Parathyroid adenoma (tissue), 2 donors: ENCODE results near the gene TNFAIP8.

Experiments used
- H2AFZ ChIP-seq: fragments of 300-600 bp; sonication (generic); one replicate; pipeline ENCODE4 v1.7.0; 2017; ENCODE audit warnings: antibody characterized with exemption, mild to moderate bottlenecking
- H3K27ac ChIP-seq: fragments of 300-600 bp; sonication (generic); one replicate; pipeline ENCODE4 v1.7.0; 2017
- H3K27me3 ChIP-seq: fragments of 300-600 bp; sonication (generic); one replicate; pipeline ENCODE4 v1.7.0; 2017; ENCODE audit warnings: low read length; ENCODE audit not compliant: control insufficient read depth, insufficient read depth
- H3K36me3 ChIP-seq: fragments of 300-600 bp; sonication (generic); one replicate; pipeline ENCODE4 v1.7.0; 2017; ENCODE audit warnings: low read length; ENCODE audit not compliant: control insufficient read depth, insufficient read depth
- H3K4me1 ChIP-seq: fragments of 300-600 bp; sonication (generic); one replicate; pipeline ENCODE4 v1.7.0; 2017; ENCODE audit warnings: control low read depth
- H3K4me2 ChIP-seq: fragments of 300-600 bp; sonication (generic); one replicate; pipeline ENCODE4 v1.7.0; 2017; ENCODE audit warnings: low read length
- H3K4me3 ChIP-seq: fragments of 300-600 bp; sonication (generic); one replicate; pipeline ENCODE4 v1.7.0; 2017; ENCODE audit warnings: low read depth, low read length
- H3K79me2 ChIP-seq: fragments of 300-600 bp; sonication (generic); one replicate; pipeline ENCODE4 v1.7.0; 2017; ENCODE audit warnings: control low read depth
- H3K9ac ChIP-seq: fragments of 300-600 bp; sonication (generic); one replicate; pipeline ENCODE4 v1.7.0; 2017; ENCODE audit warnings: mild to moderate bottlenecking
- H3K9me3 ChIP-seq: fragments of 300-600 bp; sonication (generic); one replicate; pipeline ENCODE4 v1.7.0; 2017; ENCODE audit warnings: low read length; ENCODE audit not compliant: control insufficient read depth
- TF ChIP-seq, protein P1 (sequence below): fragments of 300-600 bp; sonication (generic); IDR thresholded peaks from one replicate; pipeline ENCODE4 v1.7.0; 2017; ENCODE audit warnings: antibody characterized with exemption, mild to moderate bottlenecking
- donor health status: primary hyperparathyroidism.

Gene TNFAIP8

DNA sequence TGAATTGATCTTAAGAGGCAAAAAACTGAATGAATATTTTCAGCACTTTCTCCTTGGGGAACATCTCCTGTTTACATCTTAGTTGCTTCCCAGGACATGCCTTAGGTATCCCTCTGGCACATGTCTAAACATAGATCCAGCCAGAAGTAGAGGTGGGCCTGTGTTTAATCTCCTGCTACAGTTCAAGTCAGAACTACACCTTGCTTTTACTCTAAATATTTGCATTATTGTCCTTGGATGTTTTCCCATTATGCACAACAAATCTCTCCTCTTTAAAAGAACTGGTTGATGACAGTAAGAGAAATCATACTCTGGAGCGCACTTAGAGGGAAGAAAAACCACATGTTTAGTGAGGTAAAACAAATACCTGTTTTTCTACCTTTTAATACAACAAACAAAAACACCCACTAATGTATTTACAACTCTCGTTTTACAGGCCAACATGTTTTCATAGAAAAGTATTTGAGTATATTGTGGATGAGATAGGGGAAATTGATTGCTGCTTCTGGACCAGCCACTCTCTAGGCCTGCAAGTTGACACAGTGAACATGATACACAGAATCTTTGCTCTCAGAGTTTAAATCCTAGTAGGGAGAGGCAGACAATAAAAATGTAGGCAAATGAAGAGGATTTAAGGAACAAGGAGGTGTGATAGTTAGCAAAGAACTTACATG is 32.3 kb downstream of the TNFAIP8 start:
- no peaks in the 10 kb centered on the region for H3K79me2 ChIP-seq
- no peak overlapping the region for H3K4me3 ChIP-seq
- no peak overlapping the region for H3K4me2 ChIP-seq
- H3K27ac ChIP-seq: no peak overlapping the region
- TF ChIP-seq, protein P1, sequence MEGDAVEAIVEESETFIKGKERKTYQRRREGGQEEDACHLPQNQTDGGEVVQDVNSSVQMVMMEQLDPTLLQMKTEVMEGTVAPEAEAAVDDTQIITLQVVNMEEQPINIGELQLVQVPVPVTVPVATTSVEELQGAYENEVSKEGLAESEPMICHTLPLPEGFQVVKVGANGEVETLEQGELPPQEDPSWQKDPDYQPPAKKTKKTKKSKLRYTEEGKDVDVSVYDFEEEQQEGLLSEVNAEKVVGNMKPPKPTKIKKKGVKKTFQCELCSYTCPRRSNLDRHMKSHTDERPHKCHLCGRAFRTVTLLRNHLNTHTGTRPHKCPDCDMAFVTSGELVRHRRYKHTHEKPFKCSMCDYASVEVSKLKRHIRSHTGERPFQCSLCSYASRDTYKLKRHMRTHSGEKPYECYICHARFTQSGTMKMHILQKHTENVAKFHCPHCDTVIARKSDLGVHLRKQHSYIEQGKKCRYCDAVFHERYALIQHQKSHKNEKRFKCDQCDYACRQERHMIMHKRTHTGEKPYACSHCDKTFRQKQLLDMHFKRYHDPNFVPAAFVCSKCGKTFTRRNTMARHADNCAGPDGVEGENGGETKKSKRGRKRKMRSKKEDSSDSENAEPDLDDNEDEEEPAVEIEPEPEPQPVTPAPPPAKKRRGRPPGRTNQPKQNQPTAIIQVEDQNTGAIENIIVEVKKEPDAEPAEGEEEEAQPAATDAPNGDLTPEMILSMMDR: no peak
- H2AFZ ChIP-seq: no peak overlapping the region
- no peaks in the 10 kb centered on the region for H3K36me3 ChIP-seq
- H3K9me3 ChIP-seq: no peaks in the 10 kb centered on the region
- H3K9ac ChIP-seq: no peak overlapping the region
- no peaks in the 10 kb centered on the region for H3K27me3 ChIP-seq
- H3K4me1 ChIP-seq: no peaks in the 10 kb centered on the region

DNA sequence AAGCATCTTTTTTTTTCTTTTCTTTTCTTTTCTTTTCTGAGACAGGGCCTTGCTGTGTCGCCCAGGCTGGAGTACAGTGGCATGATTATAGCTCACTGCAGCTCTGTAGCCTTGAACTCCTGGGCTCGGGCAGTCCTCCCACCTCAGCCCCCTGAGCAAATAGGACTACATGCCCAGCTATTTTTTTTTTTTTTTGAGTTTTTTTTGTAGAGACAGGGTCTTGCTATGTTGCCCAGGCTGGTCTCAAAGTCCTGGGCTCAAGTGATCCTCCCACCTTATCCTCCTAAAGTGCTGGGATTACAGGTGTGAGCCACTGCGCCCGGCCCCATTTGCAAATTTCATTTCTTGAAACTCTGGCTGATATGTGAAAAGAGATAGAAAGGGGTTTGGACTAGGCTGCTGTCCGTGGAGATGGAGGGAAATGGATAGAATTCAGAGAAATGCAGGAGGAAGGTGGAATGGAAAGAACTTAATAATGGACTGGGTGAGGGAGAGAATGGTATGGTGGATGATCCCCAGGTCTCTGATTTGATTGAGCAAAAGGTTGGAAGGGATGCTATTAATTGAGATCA is 32.9 kb downstream of the TNFAIP8 start:
- no peaks in the 10 kb centered on the region for H3K36me3 ChIP-seq
- TF ChIP-seq, protein P1: no peak
- no peak overlapping the region for H3K27ac ChIP-seq
- no peaks in the 10 kb centered on the region for H3K27me3 ChIP-seq
- no peaks in the 10 kb centered on the region for H3K4me1 ChIP-seq
- no peak overlapping the region for H3K4me3 ChIP-seq
- H3K79me2 ChIP-seq: no peaks in the 10 kb centered on the region
- H2AFZ ChIP-seq: no peak overlapping the region
- no peak overlapping the region for H3K9ac ChIP-seq
- no peaks in the 10 kb centered on the region for H3K9me3 ChIP-seq
- no peak overlapping the region for H3K4me2 ChIP-seq

DNA sequence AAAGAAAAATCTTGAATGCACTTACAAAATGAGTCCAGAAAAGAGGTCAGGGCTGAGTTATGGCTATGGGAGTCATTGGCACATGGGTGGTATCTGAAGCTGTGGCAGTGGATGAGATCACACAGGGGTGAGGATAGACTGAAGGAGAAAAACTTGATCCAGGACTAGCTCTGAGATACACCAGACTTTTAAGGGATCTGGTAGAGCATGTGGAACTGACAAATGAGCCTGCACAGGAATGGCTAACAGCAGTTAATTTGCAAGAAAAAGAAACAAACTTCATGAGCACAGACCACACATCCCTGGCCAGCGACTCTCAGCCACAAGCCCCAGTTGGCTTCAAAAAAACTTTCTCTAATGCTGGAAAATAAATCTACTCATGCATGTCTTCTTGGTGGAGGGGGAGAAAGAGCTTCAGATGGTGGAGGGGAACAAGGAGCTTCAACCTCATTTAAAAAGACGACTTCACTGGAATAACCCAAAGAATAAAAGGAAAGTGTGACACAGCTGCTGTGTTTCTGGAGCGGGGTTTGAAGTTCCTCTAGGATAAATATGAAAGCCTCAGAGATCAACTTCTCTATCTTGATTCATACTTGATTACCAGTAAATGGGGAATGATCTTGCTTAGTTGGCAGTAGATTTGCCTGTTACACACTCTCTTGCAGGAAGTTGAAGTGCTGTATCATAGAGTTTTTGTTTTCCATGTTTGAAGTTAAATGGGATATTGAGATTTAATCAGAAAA is 33.6 kb downstream of the TNFAIP8 start:
- H3K4me1 ChIP-seq: no peaks in the 10 kb centered on the region
- H3K79me2 ChIP-seq: no peaks in the 10 kb centered on the region
- H3K36me3 ChIP-seq: no peaks in the 10 kb centered on the region
- H3K9ac ChIP-seq: no peak overlapping the region
- no peak overlapping the region for H3K27ac ChIP-seq
- H3K27me3 ChIP-seq: no peaks in the 10 kb centered on the region
- TF ChIP-seq, protein P1: no peak
- H2AFZ ChIP-seq: no peak overlapping the region
- H3K4me3 ChIP-seq: no peak overlapping the region
- no peaks in the 10 kb centered on the region for H3K9me3 ChIP-seq
- peak overlapping the region; percentile 40 for H3K4me2 ChIP-seq

- H3K27me3 ChIP-seq: no peaks in the 10 kb centered on the region
- no peaks in the 10 kb centered on the region for H3K9me3 ChIP-seq
- H3K4me3 ChIP-seq: no peak overlapping the region
- H3K4me1 ChIP-seq: no peaks in the 10 kb centered on the region
- H3K4me2 ChIP-seq: no peak overlapping the region
- H3K9ac ChIP-seq: no peak overlapping the region
- H2AFZ ChIP-seq: no peak overlapping the region
- no peaks in the 10 kb centered on the region for H3K36me3 ChIP-seq
- H3K79me2 ChIP-seq: no peaks in the 10 kb centered on the region
- TF ChIP-seq, protein P1: no peak
- H3K27ac ChIP-seq: no peak overlapping the region
Observed at GRCh38 chr5:119390404-119390803, 34.6 kb downstream of the TNFAIP8 start.
